Hindlimb muscle (tissue), 1 donor: ENCODE data around the gene SERPINB6. TPM values are rescaled to one million over a fixed set of nuclear protein-coding genes. Genes with fewer than 3 reads are reported as not detected.
"Not testable (repeated sequence)": the region's sequence is repeated elsewhere in the genome, so short reads cannot be mapped to it uniquely, and the experiment has no call there.

Experiments used
- DNase-seq: peaks from one replicate; pipeline ENCODE4 v3.0.0-alpha.2; 2013
- polyA plus RNA-seq: library from polyadenylated mRNA; unstranded; fragments of 120-200 nt; gene quantifications from one replicate; pipeline ENCODE4 v1.2.1, GENCODE V29; 2013; ENCODE audit not compliant: insufficient read length

SERPINB6 gene
- polyA plus RNA-seq, 1 donor = 91.7 TPM

GRCh38 chr6:2911171-2911570 is 60.2 kb downstream of the SERPINB6 start:
- DNase-seq = no peak

GRCh38 chr6:2909718-2910117 is 61.6 kb downstream of the SERPINB6 start:
- DNase-seq = no peak

- DNase-seq = not testable (repeated sequence)
Observed at GRCh38 chr6:2909051-2909606, 62.2 kb downstream of the SERPINB6 start.

- not testable (repeated sequence) for DNase-seq
Observed at GRCh38 chr6:2908516-2908915, 62.9 kb downstream of the SERPINB6 start.

- not testable (repeated sequence) for DNase-seq
Observed at GRCh38 chr6:2903411-2904185, 67.8 kb downstream of the SERPINB6 start.

GRCh38 chr6:2901645-2902502 is 69.5 kb downstream of the SERPINB6 start:
- DNase-seq = not testable (repeated sequence)

- peak; percentile 61 for DNase-seq
Observed at GRCh38 chr6:2900821-2901644, 70.3 kb downstream of the SERPINB6 start.

- DNase-seq = peak; percentile 65
Observed at GRCh38 chr6:2900221-2900807, 71.1 kb downstream of the SERPINB6 start.

GRCh38 chr6:2899596-2899995 is 71.8 kb downstream of the SERPINB6 start:
- no peak for DNase-seq

Other genes with a start within 250 kb of the SERPINB6 start
- 12.3 TPM for gene MYLK4, start 220.6 kb downstream of the SERPINB6 start, polyA plus RNA-seq
- gene WRNIP1, start 206.2 kb downstream of the SERPINB6 start, polyA plus RNA-seq = 49.3 TPM
- gene SERPINB1, start 129.7 kb downstream of the SERPINB6 start, polyA plus RNA-seq = 14.4 TPM
- gene SERPINB9, start 68.3 kb downstream of the SERPINB6 start, polyA plus RNA-seq = 3.2 TPM
- gene NQO2, start 28.3 kb upstream of the SERPINB6 start, polyA plus RNA-seq = 16.4 TPM
- gene RIPK1, start 96.9 kb upstream of the SERPINB6 start, polyA plus RNA-seq = 10.8 TPM
- 35.0 TPM for gene BPHL, start 147.1 kb upstream of the SERPINB6 start, polyA plus RNA-seq
- 66.0 TPM for gene TUBB2A, start 186.0 kb upstream of the SERPINB6 start, polyA plus RNA-seq